ENCODE measurements around the gene GNA12. TPM values are rescaled to one million over a fixed set of nuclear protein-coding genes. Genes with fewer than 3 reads are reported as not detected.

GNA12 gene
- 10 to 100 TPM; 10.3 to 32.1 (median 14.1) TPM for total RNA-seq
- long read RNA-seq, partial matches to known transcripts: 0 of 1 reads
- long read RNA-seq, other reads (novel, unspliced or antisense): 1 of 1 reads

- no peaks in the 10 kb centered on the region for H3K9me3 ChIP-seq
- H3K36me3 ChIP-seq: no peaks in the 10 kb centered on the region
- DNase-seq (peak; percentile 98 to 99 (median 98)), ATAC-seq (peak; percentile 98 to 99 (median 98))
- 2% methylated on average over 30 of the region's 79 CpGs for WGBS (ENCODE audit: insufficient coverage, low coverage, low lambda C conversion rate, missing lambda C conversion rate)
- H3K27me3 ChIP-seq: no peaks in the 10 kb centered on the region
- peaks cover 0 to 9% (median 0%) of the 10 kb centered on the region in 4 donors for H3K4me1 ChIP-seq
- TF ChIP-seq POLR2A (IDR thresholded peaks at IDR 0.05) (peak; percentile 60), CTCF (IDR thresholded peaks at IDR 0.05) (no peak)
- no peak within 1 kb of the TSS for H3K27ac ChIP-seq
- intact Hi-C loops (cut with DNase I): no loop called here
- H3K4me3 ChIP-seq: peak within 1 kb of the TSS; percentile 55 to 67 (median 59)
Observed at GRCh38 chr7:2844153-2845033, at the start of gene GNA12. GNA12 (minus strand) TSS chr7:2844308; CDS start chr7:2844161, 147 bp downstream.

GRCh38 chr7:2893411-2893861, 49.3 kb upstream of the GNA12 start:
- Histone ChIP-seq H3K4me3 (no peak overlapping the region), H3K27ac (no peak overlapping the region), H3K27me3 (no peaks in the 10 kb centered on the region), H3K36me3 (no peaks in the 10 kb centered on the region), H3K4me1 (no peaks in the 10 kb centered on the region), H3K9me3 (no peaks in the 10 kb centered on the region)
- intact Hi-C loops (cut with DNase I): no loop called here
- 63% methylated on average over 3 of the region's 9 CpGs for WGBS (ENCODE audit: insufficient coverage, low coverage, low lambda C conversion rate, missing lambda C conversion rate)
- TF ChIP-seq CTCF (IDR thresholded peaks at IDR 0.05) (no peak), POLR2A (IDR thresholded peaks at IDR 0.05) (no peak)
- DNase-seq: no peak
- ATAC-seq: no peak

GRCh38 chr7:2892549-2892948, 48.4 kb upstream of the GNA12 start:
- TF ChIP-seq POLR2A (IDR thresholded peaks at IDR 0.05) (no peak), CTCF (IDR thresholded peaks at IDR 0.05) (no peak)
- no peak for DNase-seq

GRCh38 chr7:2887816-2888215, 43.7 kb upstream of the GNA12 start:
- no peaks in the 10 kb centered on the region for H3K36me3 ChIP-seq
- H3K27me3 ChIP-seq: no peaks in the 10 kb centered on the region
- 67% methylated on average over 4 of the region's 7 CpGs for WGBS (ENCODE audit: insufficient coverage, low coverage, low lambda C conversion rate, missing lambda C conversion rate)
- no peak overlapping the region for H3K27ac ChIP-seq
- DNase-seq (no peak), ATAC-seq (no peak)
- no peaks in the 10 kb centered on the region for H3K4me1 ChIP-seq
- TF ChIP-seq CTCF (IDR thresholded peaks at IDR 0.05) (no peak), POLR2A (IDR thresholded peaks at IDR 0.05) (no peak)
- no peak overlapping the region for H3K4me3 ChIP-seq
- intact Hi-C loops (cut with DNase I): loop anchor here (10.0 kb wide), 1 partner anchor 267 kb away; no protein-coding TSS in a partner anchor
- no peaks in the 10 kb centered on the region for H3K9me3 ChIP-seq

More at GRCh38 chr7:2892549-2892948, 48.4 kb upstream of the GNA12 start:
- Histone ChIP-seq H3K27ac (no peak overlapping the region), H3K36me3 (no peaks in the 10 kb centered on the region), H3K4me3 (no peak overlapping the region), H3K9me3 (no peaks in the 10 kb centered on the region), H3K4me1 (no peaks in the 10 kb centered on the region), H3K27me3 (no peaks in the 10 kb centered on the region)
- WGBS (ENCODE audit: insufficient coverage, low coverage, low lambda C conversion rate, missing lambda C conversion rate): 47% methylated on average over 8 of the region's 8 CpGs
- ATAC-seq: no peak
- intact Hi-C loops (cut with DNase I): no loop called here

Data from right lobe of liver (tissue), 6 donors.